A673 (cell line): Measurements from ENCODE around the gene KLHDC9. TPM values are rescaled to one million over a fixed set of nuclear protein-coding genes. Genes with fewer than 3 reads are reported as not detected.

Experiments used
- BruUV-seq: library from RNA; stranded (reverse); fragments of 400-500 nt; replicated peaks from 2 replicates; lab custom pipeline; 2021; lab: Mats Ljungman, UMichigan
- CTCF ChIA-PET: fragments of 300-600 bp; sonication (Branson Sonifier 250); formaldehyde crosslinking; loops from one replicate; lab custom pipeline; 2022; ENCODE audit warnings: antibody characterized with exemption; lab: Charles Lee
- POLR2A ChIA-PET: fragments of 300-600 bp; sonication (Branson Sonifier 250); formaldehyde crosslinking; loops from one replicate; lab custom pipeline; 2022; ENCODE audit warnings: antibody characterized with exemption; ENCODE audit not compliant: low non-redundant PET; lab: Charles Lee
- DNase-seq: peaks from one replicate; pipeline ENCODE4 v3.0.0-alpha.2; 2015; ENCODE audit warnings: low spot score
- H3K27ac ChIP-seq: fragments of 200-600 bp; sonication (generic); 2 replicates; pipeline ENCODE4 v1.5.1; 2016; ENCODE audit warnings: mixed run types, low read depth, mild to moderate bottlenecking, mixed read lengths, antibody characterized with exemption, low read length; ENCODE audit not compliant: poor library complexity, severe bottlenecking
- H3K27me3 ChIP-seq: fragments of 200-600 bp; sonication (generic); replicated peaks from 2 replicates; pipeline ENCODE4 v1.6.1; 2017; ENCODE audit warnings: mixed run types, low read depth, mild to moderate bottlenecking, mixed read lengths, antibody characterized with exemption, low read length; ENCODE audit not compliant: insufficient read depth, poor library complexity
- H3K36me3 ChIP-seq: fragments of 200-600 bp; sonication (generic); 2 replicates; pipeline ENCODE4 v1.6.1; 2016; ENCODE audit warnings: mixed run types, mild to moderate bottlenecking, mixed read lengths, antibody characterized with exemption, low read length; ENCODE audit not compliant: insufficient read depth, poor library complexity, severe bottlenecking
- H3K4me1 ChIP-seq: fragments of 200-600 bp; sonication (generic); 2 replicates; pipeline ENCODE4 v1.6.1; 2017; ENCODE audit warnings: mixed run types, mild to moderate bottlenecking, mixed read lengths, antibody characterized with exemption, low read length; ENCODE audit not compliant: insufficient read depth, poor library complexity, severe bottlenecking
- H3K4me3 ChIP-seq: fragments of 200-600 bp; sonication (generic); 2 replicates; pipeline ENCODE4 v1.5.1; 2016; ENCODE audit warnings: low read depth, mixed run types, mild to moderate bottlenecking, mixed read lengths, low read length; ENCODE audit not compliant: poor library complexity, severe bottlenecking
- H3K9me3 ChIP-seq: fragments of 200-600 bp; sonication (generic); 2 replicates; pipeline ENCODE4 v1.6.1; 2016; ENCODE audit warnings: mixed run types, low read depth, mild to moderate bottlenecking, mixed read lengths, antibody characterized with exemption, low read length; ENCODE audit not compliant: poor library complexity, severe bottlenecking
- CTCF ChIP-seq: fragments of 300-800, 200-600 bp; sonication (generic); conservative IDR thresholded peaks from 2 replicates; pipeline ENCODE4 v1.5.1; 2017; ENCODE audit warnings: low read depth, mild to moderate bottlenecking, antibody characterized with exemption, low read length, moderate library complexity, mixed read lengths
- EZH2 ChIP-seq: fragments of 200-600 bp; sonication (generic); IDR thresholded peaks from 2 replicates; pipeline ENCODE4 v1.6.1; 2017; ENCODE audit warnings: borderline replicate concordance, low read depth, mild to moderate bottlenecking, mixed read lengths, antibody characterized with exemption, low read length; ENCODE audit not compliant: poor library complexity, severe bottlenecking
- intact Hi-C: fragments of 100-400 bp; cut with micrococcal nuclease; formaldehyde crosslinking; loops from one replicate; pipeline ENCODE4 v1.10.0; 2022; ENCODE audit not compliant: unreplicated experiment
- total RNA-seq: library from RNA; stranded (reverse); gene quantifications from 2 replicates; pipeline ENCODE4 v1.2.3, GENCODE V29; 2021

KLHDC9 gene
- total RNA-seq, 1 experiment from 2014 or later = 1.7 TPM

- Histone ChIP-seq H3K4me3 (no peak within 1 kb of the TSS), H3K27ac (no peak within 1 kb of the TSS), H3K4me1 (no peaks in the 10 kb centered on the region), H3K9me3 (no peaks in the 10 kb centered on the region), H3K27me3 (peaks cover 2% of the 10 kb centered on the region), H3K36me3 (no peaks in the 10 kb centered on the region)
- intact Hi-C loops = no loop called here
- CTCF ChIA-PET = no interaction called here
- BruUV-seq = no TSS peak
- TF ChIP-seq CTCF (no peak), EZH2 (no peak)
- no peak for DNase-seq
- POLR2A ChIA-PET = interaction anchor here (0.5 kb wide), 1 partner anchor 14 kb away, joined by 5 read pairs; no protein-coding TSS in a partner anchor
Measured at GRCh38 chr1:161069731-161070270, 28.4 kb upstream of the KLHDC9 start, which contains the start of gene ARHGAP30. Gene ARHGAP30 (minus strand): TSS chr1:161069891. CDS start chr1:161069624, 267 bp downstream.

GRCh38 chr1:161070761-161071160 lies 27.4 kb upstream of the KLHDC9 start:
- no TSS peak for BruUV-seq
- POLR2A ChIA-PET = interaction anchor here (0.6 kb wide), 1 partner anchor 308 kb away, joined by 5 read pairs; no protein-coding TSS in a partner anchor

GRCh38 chr1:161071886-161072371 lies 26.2 kb upstream of the KLHDC9 start:
- POLR2A ChIA-PET = no interaction called here
- no peaks in the 10 kb centered on the region for H3K9me3 ChIP-seq

More at GRCh38 chr1:161070761-161071160, 27.4 kb upstream of the KLHDC9 start:
- no peaks in the 10 kb centered on the region for H3K36me3 ChIP-seq
- no peak for DNase-seq
- H3K27ac ChIP-seq = no peak overlapping the region
- no peaks in the 10 kb centered on the region for H3K9me3 ChIP-seq
- H3K4me3 ChIP-seq = no peak overlapping the region
- CTCF ChIA-PET = no interaction called here
- TF ChIP-seq CTCF (no peak), EZH2 (no peak)
- H3K4me1 ChIP-seq = no peaks in the 10 kb centered on the region
- intact Hi-C loops = no loop called here
- no peaks in the 10 kb centered on the region for H3K27me3 ChIP-seq

More at GRCh38 chr1:161071886-161072371, 26.2 kb upstream of the KLHDC9 start:
- BruUV-seq = no TSS peak
- CTCF ChIA-PET = interaction anchor here (0.6 kb wide), 1 partner anchor 230 kb away, joined by 3 read pairs; no protein-coding TSS in a partner anchor
- intact Hi-C loops = no loop called here
- Histone ChIP-seq H3K27me3 (no peaks in the 10 kb centered on the region), H3K36me3 (no peaks in the 10 kb centered on the region), H3K4me3 (no peak overlapping the region), H3K27ac (no peak overlapping the region), H3K4me1 (no peaks in the 10 kb centered on the region)
- TF ChIP-seq CTCF (peak; percentile 33; the same call in 1 of the 2 replicates), EZH2 (no peak)
- DNase-seq = no peak
